K562 (cell line): ENCODE measurements around the gene NSUN3. TPM values are rescaled to one million over a fixed set of nuclear protein-coding genes. Genes with fewer than 3 reads are reported as not detected.

ENCODE experiments used
- ATAC-seq: fragments of 200-7000 bp; cut with Tn5 transposase; 3 replicates; pipeline ENCODE4 v1.9.1; 2020; ENCODE audit warnings: moderate library complexity
- BruUV-seq: library from RNA; stranded (reverse); fragments of 400-500 nt; replicated peaks from 2 replicates; lab custom pipeline; 2021; lab: Mats Ljungman, UMichigan
- CTCF ChIA-PET: fragments of 300-600 bp; formaldehyde crosslinking; extraction: SDS; loops from one replicate; lab custom pipeline; 2021; ENCODE audit warnings: low intra/inter-chr PET ratio; lab: Yijun Ruan, JAX
- POLR2A ChIA-PET: fragments of 300-600, 350-650 bp; sonication (Branson Sonifier 250); formaldehyde crosslinking; extraction: SDS; loops from one replicate; lab custom pipeline; 2021; ENCODE audit warnings: antibody characterized with exemption, inconsistent platforms; lab: Yijun Ruan, JAX
- DNase-seq, 4 experiments: peaks; one replicate each; pipeline versions ENCODE4 v3.0.0 to v3.0.0-alpha.2; 2011 to 2018; ENCODE audit warnings: low spot score in 3 of 4, mixed read lengths in 3 of 4; ENCODE audit errors: extremely low read depth in 1 of 4
- FAIRE-seq: peaks from 2 replicates; lab custom pipeline; 2011; peaks lifted over from hg19 to GRCh38; lab: Jason Lieb, UNC
- H2AFZ ChIP-seq: 2 replicates; pipeline ENCODE4 v1.6.0; 2011; ENCODE audit warnings: low read depth, low read length, control low read depth, inconsistent platforms
- H3K27ac ChIP-seq: fragments of 200-600 bp; 3 replicates; pipeline ENCODE4 v1.8.0; 2011; ENCODE audit warnings: low read depth, mild to moderate bottlenecking, control low read depth, inconsistent platforms, low read length, moderate library complexity, mixed read lengths; ENCODE audit errors: extremely low read depth
- H3K27me3 ChIP-seq, 2 experiments: fragments of 300-600 bp in 1 of 2; 2 replicates in 1 of 2; 3 replicates in 1 of 2; pipeline versions ENCODE4 v1.6.0 to v1.8.0; 2011; ENCODE audit warnings: inconsistent platforms in 2 of 2, low read length in 2 of 2, mild to moderate bottlenecking in 1 of 2, mixed read lengths in 1 of 2, moderate library complexity in 1 of 2; ENCODE audit not compliant: control insufficient read depth in 2 of 2, insufficient read depth in 2 of 2
- H3K36me3 ChIP-seq: fragments of 300-600 bp; 3 replicates; pipeline ENCODE4 v1.8.0; 2011; ENCODE audit warnings: mild to moderate bottlenecking, low read length, inconsistent platforms; ENCODE audit not compliant: control insufficient read depth, insufficient read depth
- H3K4me1 ChIP-seq, 2 experiments: fragments of 200-600 bp in 1 of 2; replicated peaks in 1 of 2; 2 replicates in 1 of 2; 3 replicates in 1 of 2; pipeline versions ENCODE4 v1.5.1 to v1.8.0; 2011; ENCODE audit warnings: inconsistent platforms in 2 of 2, low read length in 2 of 2, mild to moderate bottlenecking in 1 of 2, mixed read lengths in 1 of 2, moderate library complexity in 1 of 2; ENCODE audit not compliant: control insufficient read depth in 2 of 2, insufficient read depth in 2 of 2
- H3K4me2 ChIP-seq: 2 replicates; pipeline ENCODE4 v1.6.1; 2011; ENCODE audit warnings: low read length, control low read depth, inconsistent platforms, mixed read lengths; ENCODE audit not compliant: insufficient read depth
- H3K4me3 ChIP-seq: fragments of 200-600 bp; sonication (generic), shearing (Covaris generic); 2 replicates; pipeline ENCODE4 v1.5.1; 2016; ENCODE audit warnings: control low read depth, inconsistent platforms
- H3K79me2 ChIP-seq: fragments of 200-600 bp; 3 replicates; pipeline ENCODE4 v1.8.0; 2011; ENCODE audit warnings: low read length, inconsistent platforms; ENCODE audit not compliant: control insufficient read depth, insufficient read depth
- H3K9ac ChIP-seq, 2 experiments: 2 replicates each; pipeline versions ENCODE4 v1.6.0 to v1.6.1; 2011; ENCODE audit warnings: low read depth in 2 of 2, low read length in 2 of 2, control low read depth in 1 of 2, inconsistent platforms in 1 of 2, mild to moderate bottlenecking in 1 of 2, mixed read lengths in 1 of 2; ENCODE audit not compliant: insufficient read depth in 1 of 2
- H3K9me1 ChIP-seq: one replicate; pipeline ENCODE4 v1.6.0; 2011; ENCODE audit warnings: inconsistent platforms, mild to moderate bottlenecking, low read length, moderate library complexity; ENCODE audit not compliant: control insufficient read depth, insufficient read depth
- H3K9me3 ChIP-seq: replicated peaks from 2 replicates; pipeline ENCODE4 v1.5.1; 2011; ENCODE audit warnings: low read depth, low read length, inconsistent platforms; ENCODE audit not compliant: control insufficient read depth, insufficient read depth
- H4K20me1 ChIP-seq: replicated peaks from 2 replicates; pipeline ENCODE4 v1.6.1; 2011; ENCODE audit warnings: low read length, inconsistent platforms, mixed read lengths; ENCODE audit not compliant: control insufficient read depth, insufficient read depth
- BCL6 ChIP-seq: fragments of 250-450 bp; sonication (Bioruptor Pico); IDR thresholded peaks from 2 replicates; pipeline ENCODE4 v1.4.0; 2020
- CEBPZ ChIP-seq: fragments of 150-350 bp; IDR thresholded peaks from 2 replicates; pipeline ENCODE4 v1.6.1; 2014; ENCODE audit warnings: low read depth, mild to moderate bottlenecking, low read length, borderline replicate concordance
- ETS1 ChIP-seq: conservative IDR thresholded peaks from 2 replicates; pipeline ENCODE4 v1.6.1; 2011; ENCODE audit warnings: low read depth, mild to moderate bottlenecking, low read length; ENCODE audit not compliant: control insufficient read depth
- HMGN3 ChIP-seq: IDR thresholded peaks from 2 replicates; pipeline ENCODE4 v1.6.1; 2011; ENCODE audit warnings: borderline replicate concordance, low read depth, mild to moderate bottlenecking, mixed read lengths, low read length; ENCODE audit not compliant: insufficient read length; ENCODE audit errors: extremely low read depth
- NBN ChIP-seq: fragments of 450-650 bp; IDR thresholded peaks from 2 replicates; pipeline ENCODE4 v1.6.1; 2016; ENCODE audit warnings: low read depth, mild to moderate bottlenecking
- PCBP2 ChIP-seq: fragments of 200-400 bp; formaldehyde crosslinking; IDR thresholded peaks from 2 replicates; pipeline ENCODE4 v1.6.1; 2018; ENCODE audit warnings: low read length, low read depth, mild to moderate bottlenecking, moderate library complexity; ENCODE audit not compliant: poor library complexity, severe bottlenecking
- POU5F1 ChIP-seq: fragments of 150-350 bp; IDR thresholded peaks from 2 replicates; pipeline ENCODE4 v1.6.1; 2014; ENCODE audit warnings: borderline replicate concordance, low read length, low read depth, mild to moderate bottlenecking; ENCODE audit not compliant: partially characterized antibody
- PRDM10 ChIP-seq: fragments of 450-650 bp; IDR thresholded peaks from 2 replicates; pipeline ENCODE4 v1.6.1; 2018; ENCODE audit not compliant: partially characterized antibody
- PURB ChIP-seq: sonication (generic); formaldehyde crosslinking; IDR thresholded peaks from 2 replicates; pipeline ENCODE4 v1.9.0; 2021; ENCODE audit warnings: low read depth, mild to moderate bottlenecking, missing genetic modification reagents
- RCOR1 ChIP-seq, 2 experiments: IDR thresholded peaks; 2 replicates each; pipeline ENCODE4 v1.6.1; 2012; ENCODE audit warnings: low read depth in 2 of 2, low read length in 2 of 2, borderline replicate concordance in 1 of 2, improper control_type of control experiment in 1 of 2
- SAFB ChIP-seq: fragments of 200-400 bp; formaldehyde crosslinking; IDR thresholded peaks from 2 replicates; pipeline ENCODE4 v1.6.1; 2017; ENCODE audit warnings: low read depth, low read length, borderline replicate concordance
- TBL1XR1 ChIP-seq, 2 experiments: IDR thresholded peaks; 2 replicates each; pipeline ENCODE4 v1.6.1; 2012; ENCODE audit warnings: improper control_type of control experiment in 2 of 2, low read length in 2 of 2, mild to moderate bottlenecking in 1 of 2
- TCF15 ChIP-seq: fragments of 250-450 bp; sonication (Bioruptor Pico); IDR thresholded peaks from 2 replicates; pipeline ENCODE4 v1.8.0; 2022; ENCODE audit warnings: moderate library complexity, mild to moderate bottlenecking, inconsistent platforms
- ZNF224 ChIP-seq: sonication (generic); formaldehyde crosslinking; IDR thresholded peaks from 2 replicates; pipeline ENCODE4 v1.8.0; 2022; ENCODE audit warnings: mild to moderate bottlenecking, missing genetic modification reagents
- WGBS: fragments of 100-300 bp; shearing (Covaris generic); methylation state at CpG from one replicate; pipeline ENCODE4 v1.1.6; 2016; ENCODE audit warnings: low coverage, mixed read lengths; ENCODE audit not compliant: insufficient coverage; ENCODE audit errors: missing lambda C conversion rate; 5-methylcytosine and 5-hydroxymethylcytosine counted together
- in situ Hi-C: fragments of 300-500 bp; cut with MboI; formaldehyde crosslinking; loops from 4 replicates; pipeline ENCODE4 v1.15.0; 2018; ENCODE audit warnings: inconsistent platforms, mixed read lengths
- intact Hi-C: fragments of 100-400 bp; cut with micrococcal nuclease; formaldehyde crosslinking; loops from 2 replicates; pipeline ENCODE4 v1.14.2; 2022
- polyA plus RNA-seq, 8 experiments: library from polyadenylated mRNA; depleted of rRNA in 4 of 8; stranded (reverse) in 5 of 8; unstranded in 3 of 8; fragments of >200 nt; fragmentation: Nextera tagmentation in 2 of 8; fragmentation: Illumina TruSeq in 1 of 8; extraction: Ambion mirVana in 2 of 8; extraction: Trizol in 1 of 8; gene quantifications; 2 replicates each; pipeline versions ENCODE4 v1.2.1 to v1.2.3, GENCODE V29; 2011 to 2014; ENCODE audit warnings: inconsistent platforms in 1 of 8, missing spikeins in 1 of 8
- total RNA-seq, 7 experiments: library from RNA; depleted of rRNA in 6 of 7; stranded (reverse); fragments of >200 nt in 6 of 7; fragmentation: Illumina TruSeq in 2 of 7; extraction: Trizol in 2 of 7; gene quantifications; 2 replicates each; pipeline versions ENCODE4 v1.2.1 to v1.2.3, GENCODE V29; 2011 to 2021; ENCODE audit warnings: low replicate concordance in 1 of 7

Gene NSUN3
- total and polyA plus RNA-seq, 9 of the 15 experiments (the other 6 are each of a cell fraction or from before 2014, with no cell fraction given), result 4.4 to 12.3 (median 7.6) TPM

GRCh38 chr3:94081884-94082283 lies 19.0 kb downstream of the NSUN3 start:
- no peaks in the 10 kb centered on the region for H3K79me2 ChIP-seq
- 89% methylated on average over 4 of the region's 5 CpGs for WGBS
- no peak for FAIRE-seq
- H3K9me3 ChIP-seq, result no peaks in the 10 kb centered on the region
- CTCF ChIA-PET, result no interaction called here
- no peak overlapping the region for H2AFZ ChIP-seq
- POLR2A ChIA-PET, result no interaction called here
- H3K4me1 ChIP-seq, result no peaks in the 10 kb centered on the region
- no peak for ATAC-seq
- H3K4me2 ChIP-seq, result no peak overlapping the region
- H3K9me1 ChIP-seq, result no peaks in the 10 kb centered on the region
- no peak overlapping the region for H3K4me3 ChIP-seq
- no peak overlapping the region for H3K27ac ChIP-seq
- no peaks in the 10 kb centered on the region for H3K27me3 ChIP-seq
- H3K36me3 ChIP-seq, result 0 out of 3 replicates have a peak, but pooled peaks cover 3% of the 10 kb centered on the region
- intact Hi-C loops (no loop called here), in situ Hi-C loops (no loop called here)
- no peak overlapping the region for H3K9ac ChIP-seq
- DNase-seq, result no peak
- no TSS peak for BruUV-seq
- no peaks in the 10 kb centered on the region for H4K20me1 ChIP-seq
- TF ChIP-seq PRDM10, result no peak
- TF ChIP-seq BCL6 (CRISPR knock-in tag), result no peak
- TF ChIP-seq POU5F1, result no peak
- no peak for TF ChIP-seq ZNF224 (CRISPR knock-in tag)
- no peak for TF ChIP-seq RCOR1 (IDR thresholded peaks at IDR 0.05; ENCODE audit: borderline replicate concordance in 1 of 2, low read depth in 2 of 2, low read length in 2 of 2)
- no peak for TF ChIP-seq TCF15
- no peak for TF ChIP-seq HMGN3
- TF ChIP-seq PCBP2, result no peak
- TF ChIP-seq PURB (CRISPR knock-in tag), result no peak
- no peak for TF ChIP-seq SAFB
- no peak for TF ChIP-seq NBN
- TF ChIP-seq CEBPZ, result no peak
- no peak for TF ChIP-seq TBL1XR1 (IDR thresholded peaks at IDR 0.05; ENCODE audit: low read length in 2 of 2)
- no peak for TF ChIP-seq ETS1
